Psoas muscle (tissue), 8 donors: ENCODE results near the gene ANO6. TPM values are rescaled to one million over a fixed set of nuclear protein-coding genes. Genes with fewer than 3 reads are reported as not detected.

Experiments used
- ATAC-seq, 4 donors: fragments of 200-7000 bp; cut with Tn5 transposase; one replicate each; pipeline ENCODE4 v1.9.1; 2020; ENCODE audit warnings: moderate library complexity in 3 of 4, mild to moderate bottlenecking in 2 of 4
- DNase-seq, 2 donors: peaks; one replicate each; pipeline ENCODE4 v3.0.0-alpha.2; 2020
- H3K27ac ChIP-seq: fragments of 200-600 bp; one replicate; pipeline ENCODE4 v1.8.0; 2022
- H3K27me3 ChIP-seq, 3 donors: fragments of 200-600 bp in 1 of 3; one replicate each; pipeline versions ENCODE4 v1.6.1 to v1.8.0; 2013 to 2022; ENCODE audit warnings: low read length in 2 of 3, mild to moderate bottlenecking in 2 of 3, moderate library complexity in 1 of 3; ENCODE audit not compliant: insufficient read depth in 3 of 3
- H3K36me3 ChIP-seq, 2 donors: fragments of 200-600 bp in 1 of 2; one replicate each; pipeline versions ENCODE4 v1.6.1 to v1.8.0; 2013 to 2022; ENCODE audit warnings: low read depth in 1 of 2, mild to moderate bottlenecking in 1 of 2, moderate library complexity in 1 of 2; ENCODE audit not compliant: insufficient read depth in 1 of 2
- H3K4me1 ChIP-seq: fragments of 200-600 bp; one replicate; pipeline ENCODE4 v1.8.0; 2022
- H3K4me3 ChIP-seq: fragments of 200-600 bp; one replicate; pipeline ENCODE4 v1.8.0; 2022; ENCODE audit warnings: mild to moderate bottlenecking
- H3K9me3 ChIP-seq: fragments of 200-600 bp; one replicate; pipeline ENCODE4 v1.8.0; 2022
- CTCF ChIP-seq: fragments of 200-600 bp; IDR thresholded peaks from one replicate; pipeline ENCODE4 v1.8.0; 2022; ENCODE audit warnings: antibody characterized with exemption
- WGBS, 3 donors: extraction: QIAGEN DNeasy Blood & Tissue Kit; methylation state at CpG; one replicate each; pipeline versions ENCODE4 v1.1.6 to v1.1.7; 2013; 5-methylcytosine and 5-hydroxymethylcytosine counted together
- intact Hi-C, 2 donors: fragments of 100-400 bp; cut with DNase I; formaldehyde crosslinking; loops; one replicate each; pipeline versions ENCODE4 v1.11.0 to v1.14.2; 2022
- polyA plus RNA-seq, 3 donors: library from polyadenylated mRNA; stranded (reverse); fragments of 200-250 nt; gene quantifications; one replicate each; pipeline ENCODE4 v1.2.3, GENCODE V29; 2013
- total RNA-seq, 4 donors: library from RNA; stranded (reverse); fragmentation: NEBNext Ultra II Directional in 2 of 4; extraction: Animal tissue kit (Norgen Biotek cat#: 25700) in 2 of 4; gene quantifications; one replicate each; pipeline versions ENCODE4 v1.2.1 to v1.2.4, GENCODE V29; 2021 to 2023
- donor health status: healthy with polysubstance abuse.
- donor health status: DM: no; HTN: no; CAD: no; lungs with moderate emphysema.
- donor health status: Bipolar disorder and iron deficiency.
- donor health status: healthy.
- donor health status: DM: yes; HTN: yes; CAD: no.
- donor health status: DM: no; HTN: no; CAD: no.
- donor health status: DM: no; HTN: no; CAD: no.
- donor health status: DM: yes; HTN: yes; CAD: no.

ANO6 gene
- total and polyA plus RNA-seq, 7 donors = 25.6 to 121 (median 51.5) TPM

DNA sequence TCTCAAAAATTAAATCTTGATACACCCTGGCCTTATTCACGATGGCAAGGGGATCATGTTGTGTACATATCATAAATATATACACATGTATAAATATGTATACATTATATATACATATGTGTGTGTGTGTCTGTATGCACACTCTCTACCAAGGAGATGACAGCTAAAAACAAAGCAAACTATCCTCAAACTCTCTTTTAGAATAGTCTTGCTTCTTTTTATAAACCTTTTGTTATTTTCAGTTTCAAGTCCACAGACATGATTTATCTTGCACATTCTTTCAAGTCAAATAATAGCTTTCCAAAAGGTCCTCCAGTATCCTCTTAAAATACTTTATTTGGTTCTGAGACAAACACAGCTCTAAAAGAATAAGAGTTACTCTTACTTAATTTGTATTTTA lies 8.4 kb downstream of the ANO6 start:
- DNase-seq (no peak), ATAC-seq (no peak)
- Histone ChIP-seq H3K27ac (peak overlapping the region; percentile 1), H3K9me3 (no peaks in the 10 kb centered on the region), H3K4me3 (no peak overlapping the region), H3K27me3 (no peaks in the 10 kb centered on the region), H3K4me1 (peaks cover 46% of the 10 kb centered on the region), H3K36me3 (peaks cover 0 to 18% of the 10 kb centered on the region in 2 donors)
- TF ChIP-seq CTCF = no peak
- WGBS, 3 donors = 57 to 75% (median 63%) methylated on average over 1 of the region's 1 CpG
- intact Hi-C loops = no loop called here

DNA sequence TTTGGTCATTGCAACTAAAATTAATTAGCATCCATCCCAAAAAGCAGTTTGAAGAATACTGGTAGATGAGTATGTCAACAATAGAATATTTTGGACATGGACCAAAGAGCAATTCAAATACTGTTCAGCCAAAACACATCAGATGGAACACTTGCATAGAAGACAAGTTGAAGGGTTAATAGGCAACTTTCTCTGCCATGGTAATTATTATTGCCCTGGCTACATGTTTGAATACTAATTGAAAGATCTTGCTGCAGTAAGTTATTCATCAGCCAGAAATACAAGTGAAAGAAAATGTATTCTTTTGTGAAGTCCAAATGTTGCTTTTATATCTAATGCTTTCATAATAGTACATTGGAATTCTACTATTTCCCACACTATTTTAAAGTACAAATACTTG lies 10.1 kb downstream of the ANO6 start:
- H3K4me1 ChIP-seq = peaks cover 34% of the 10 kb centered on the region
- H3K4me3 ChIP-seq = no peak overlapping the region
- H3K36me3 ChIP-seq = peaks cover 0 to 20% of the 10 kb centered on the region in 2 donors
- no peak for TF ChIP-seq CTCF
- no peak for ATAC-seq
- intact Hi-C loops = no loop called here
- H3K27me3 ChIP-seq = no peaks in the 10 kb centered on the region
- no peaks in the 10 kb centered on the region for H3K9me3 ChIP-seq
- no peak overlapping the region for H3K27ac ChIP-seq
- no peak for DNase-seq

- H3K4me1 ChIP-seq = peaks cover 47% of the 10 kb centered on the region
- peak overlapping the region; percentile 32 for H3K27ac ChIP-seq
- H3K27me3 ChIP-seq = no peaks in the 10 kb centered on the region
- intact Hi-C loops = no loop called here
- ATAC-seq = no peak
- DNase-seq = no peak
- no peaks in the 10 kb centered on the region for H3K9me3 ChIP-seq
- WGBS, 3 donors = 81 to 84% (median 82%) methylated on average over 3 of the region's 3 CpGs
- H3K36me3 ChIP-seq = peaks cover 0 to 20% of the 10 kb centered on the region in 2 donors
- H3K4me3 ChIP-seq = no peak overlapping the region
- no peak for TF ChIP-seq CTCF
These were observed 11.6 kb downstream of the ANO6 start for GRCh38 chr12:45227316-45228067.

- Histone ChIP-seq H3K4me1 (peaks cover 65% of the 10 kb centered on the region), H3K27ac (peak overlapping the region; percentile 98), H3K9me3 (no peaks in the 10 kb centered on the region), H3K36me3 (peaks cover 0 to 13% of the 10 kb centered on the region in 2 donors), H3K27me3 (no peaks in the 10 kb centered on the region), H3K4me3 (peak overlapping the region; percentile 40)
- ATAC-seq = peak in 1 of 4 donors; percentile 15
- DNase-seq = no peak
- intact Hi-C loops = loop anchor here (5.0 kb wide), 2 partner anchors 61 to 496 kb away; partner anchors contain the start of gene ARID2 (in 1 of the 2)
- WGBS, 3 donors = 34 to 50% (median 36%) methylated on average over 3 of the region's 3 CpGs
- no peak for TF ChIP-seq CTCF
These were observed 15.7 kb downstream of the ANO6 start for GRCh38 chr12:45231515-45232145.
